Bronchial epithelial cell (primary cell): ENCODE measurements around the gene HLA-DPA1. TPM values are rescaled to one million over a fixed set of nuclear protein-coding genes. Genes with fewer than 3 reads are reported as not detected.

ENCODE experiments used
- DNase-seq: peaks from one replicate; pipeline ENCODE4 v3.0.0-alpha.2; 2010; ENCODE audit warnings: low read depth
- FAIRE-seq: peaks from 2 replicates; lab custom pipeline; 2011; peaks lifted over from hg19 to GRCh38; lab: Jason Lieb, UNC
- H3K27me3 ChIP-seq: 2 replicates; pipeline ENCODE4 v1.5.1; 2011; ENCODE audit warnings: low read length; ENCODE audit not compliant: control insufficient read depth, insufficient read depth
- H3K36me3 ChIP-seq: 2 replicates; pipeline ENCODE4 v1.5.1; 2011; ENCODE audit warnings: low read length; ENCODE audit not compliant: control insufficient read depth, insufficient read depth
- H3K4me3 ChIP-seq: 2 replicates; pipeline ENCODE4 v1.5.1; 2011; ENCODE audit warnings: mild to moderate bottlenecking, low read depth, low read length, control low read depth
- CTCF ChIP-seq: IDR thresholded peaks from 2 replicates; pipeline ENCODE4 v1.5.1; 2011; ENCODE audit warnings: mild to moderate bottlenecking, moderate library complexity, low read length, control low read depth, inconsistent platforms; ENCODE audit not compliant: insufficient read depth, severe bottlenecking
- total RNA-seq: library from RNA; depleted of rRNA; stranded (reverse); fragments of >200 nt; gene quantifications from 2 replicates; pipeline ENCODE4 v1.2.1, GENCODE V29; 2014

HLA-DPA1 gene
- total RNA-seq, 1 donor from 2014 or later = 1.1 TPM

- no peak for TF ChIP-seq CTCF
- Histone ChIP-seq H3K36me3 (no peaks in the 10 kb centered on the region), H3K4me3 (no peak overlapping the region), H3K27me3 (no peaks in the 10 kb centered on the region)
- no peak for FAIRE-seq
- DNase-seq = no peak
Observed at GRCh38 chr6:33049323-33050013, 24.0 kb downstream of the HLA-DPA1 start.

GRCh38 chr6:33040157-33040556, 33.3 kb downstream of the HLA-DPA1 start:
- no peak for DNase-seq
- Histone ChIP-seq H3K4me3 (no peak overlapping the region), H3K27me3 (no peaks in the 10 kb centered on the region), H3K36me3 (no peaks in the 10 kb centered on the region)
- FAIRE-seq = no peak
- no peak for TF ChIP-seq CTCF

GRCh38 chr6:33036535-33036934, 36.9 kb downstream of the HLA-DPA1 start:
- TF ChIP-seq CTCF = no peak
- FAIRE-seq (no peak), DNase-seq (no peak)
- H3K4me3 ChIP-seq = no peak overlapping the region
- no peaks in the 10 kb centered on the region for H3K36me3 ChIP-seq
- no peaks in the 10 kb centered on the region for H3K27me3 ChIP-seq

- no peak overlapping the region for H3K4me3 ChIP-seq
- no peak for TF ChIP-seq CTCF
- no peak for FAIRE-seq
- no peak for DNase-seq
- no peaks in the 10 kb centered on the region for H3K36me3 ChIP-seq
- peaks cover 8% of the 10 kb centered on the region for H3K27me3 ChIP-seq
Observed at GRCh38 chr6:33034554-33034953, 38.9 kb downstream of the HLA-DPA1 start.

GRCh38 chr6:33030245-33030644, 43.2 kb downstream of the HLA-DPA1 start:
- Histone ChIP-seq H3K4me3 (no peak overlapping the region), H3K27me3 (peaks cover 10% of the 10 kb centered on the region), H3K36me3 (no peaks in the 10 kb centered on the region)
- FAIRE-seq (no peak), DNase-seq (no peak)
- TF ChIP-seq CTCF = no peak
